HG02759 (cell line): ENCODE data around the gene RSRP1.

ENCODE experiments used
- ATAC-seq: cut with Tn5 transposase; IDR thresholded peaks from one replicate; pipeline ENCODE4 v1.9.1; 2021; ENCODE audit warnings: mild to moderate bottlenecking, moderate library complexity; ENCODE audit not compliant: unreplicated experiment

The RSRP1 gene

DNA sequence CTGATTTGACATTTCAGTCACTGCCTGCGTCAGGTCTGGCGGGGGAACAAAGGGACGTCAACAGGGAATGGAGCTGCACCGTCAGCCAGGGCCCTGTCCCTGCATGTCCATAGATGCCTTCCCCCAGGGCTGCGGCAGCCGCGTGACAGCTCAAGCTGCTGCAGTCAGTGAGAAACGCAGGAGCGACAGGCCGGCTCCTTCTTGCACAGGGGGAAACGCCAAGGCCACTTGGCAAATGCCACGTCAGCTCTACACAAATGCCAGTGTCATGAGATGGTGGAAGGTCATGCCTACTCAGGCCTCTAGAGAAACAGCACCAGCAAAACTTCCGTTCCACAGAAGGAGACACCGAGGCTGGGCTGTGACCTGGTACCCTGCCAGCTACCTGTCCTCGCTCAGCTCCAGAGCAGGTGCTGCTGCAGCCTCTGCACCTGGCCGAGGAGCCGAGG, 52.7 kb downstream of the RSRP1 start:
- no peak for ATAC-seq

GRCh38 chr1:25194054-25194453, 53.2 kb downstream of the RSRP1 start:
- ATAC-seq = no peak

GRCh38 chr1:25193229-25193628, 54.0 kb downstream of the RSRP1 start:
- no peak for ATAC-seq
